ENCODE data around the gene JPH4. TPM values are rescaled to one million over a fixed set of nuclear protein-coding genes. Genes with fewer than 3 reads are reported as not detected.

JPH4 gene
- total RNA-seq, 4 donors from 2014 or later = 0.09 TPM; not detected in 3

- DNase-seq (no peak), ATAC-seq (no peak)
- Histone ChIP-seq H3K4me1 (peaks cover 0 to 7% of the 10 kb centered on the region in 2 donors), H3K36me3 (no peaks in the 10 kb centered on the region), H3K27me3 (no peaks in the 10 kb centered on the region), H3K4me3 (no peak overlapping the region), H3K9me3 (no peaks in the 10 kb centered on the region), H3K27ac (no peak overlapping the region)
- in situ Hi-C loops (cut with MboI; ENCODE audit: low sequenced_read_pairs in 4 of 4) = loop anchor here in 3 of 4 donors (10.0 to 25.0 kb wide), 3 partner anchors 227 to 977 kb away; partner anchors contain the start of genes ABHD4 (in 1 of the 3), DAD1 (in 1 of the 3) and PABPN1 (in 1 of the 3)
- TF ChIP-seq POLR2A (IDR thresholded peaks at IDR 0.05) (no peak), CTCF (IDR thresholded peaks at IDR 0.05 in 4 of 5, conservative IDR thresholded peaks at IDR 0.05 in 1 of 5) (no peak)
- intact Hi-C loops (cut with DNase I; ENCODE audit: low total_unique reads) = no loop called here
Observed at GRCh38 chr14:23564181-23564812, 14.3 kb downstream of the JPH4 start.

GRCh38 chr14:23563473-23564180 is 15.0 kb downstream of the JPH4 start:
- Histone ChIP-seq H3K4me1 (peaks cover 0 to 7% of the 10 kb centered on the region in 2 donors), H3K9me3 (no peaks in the 10 kb centered on the region), H3K27ac (no peak overlapping the region), H3K36me3 (no peaks in the 10 kb centered on the region), H3K27me3 (no peaks in the 10 kb centered on the region), H3K4me3 (no peak overlapping the region)
- in situ Hi-C loops (cut with MboI; ENCODE audit: low sequenced_read_pairs in 4 of 4) (loop anchor here in 3 of 4 donors (10.0 to 25.0 kb wide), 3 partner anchors 226 to 976 kb away; partner anchors contain the start of genes ABHD4 (in 1 of the 3), DAD1 (in 1 of the 3) and PABPN1 (in 1 of the 3)), intact Hi-C loops (cut with DNase I; ENCODE audit: low total_unique reads) (no loop called here)
- ATAC-seq (no peak), DNase-seq (no peak)
- TF ChIP-seq POLR2A (IDR thresholded peaks at IDR 0.05) (no peak), CTCF (IDR thresholded peaks at IDR 0.05 in 4 of 5, conservative IDR thresholded peaks at IDR 0.05 in 1 of 5) (no peak)

GRCh38 chr14:23562822-23563472 is 15.6 kb downstream of the JPH4 start:
- in situ Hi-C loops (cut with MboI; ENCODE audit: low sequenced_read_pairs in 4 of 4) (loop anchor here in 3 of 4 donors (10.0 to 25.0 kb wide), 3 partner anchors 226 to 976 kb away; partner anchors contain the start of genes ABHD4 (in 1 of the 3), DAD1 (in 1 of the 3) and PABPN1 (in 1 of the 3)), intact Hi-C loops (cut with DNase I; ENCODE audit: low total_unique reads) (loop anchor here (1.0 kb wide), 1 partner anchor 85 kb away; no protein-coding TSS in a partner anchor)
- TF ChIP-seq CTCF (IDR thresholded peaks at IDR 0.05 in 4 of 5, conservative IDR thresholded peaks at IDR 0.05 in 1 of 5) (peak; percentile 82 to 92 (median 84)), POLR2A (IDR thresholded peaks at IDR 0.05) (no peak)
- H3K27me3 ChIP-seq = no peaks in the 10 kb centered on the region
- H3K9me3 ChIP-seq = no peaks in the 10 kb centered on the region
- H3K27ac ChIP-seq = no peak overlapping the region
- H3K4me1 ChIP-seq = peaks cover 3 to 7% of the 10 kb centered on the region in 2 donors
- H3K4me3 ChIP-seq = no peak overlapping the region
- DNase-seq (no peak), ATAC-seq (peak in 1 of 2 donors; percentile 37)
- H3K36me3 ChIP-seq = no peaks in the 10 kb centered on the region

- no peak overlapping the region for H3K4me3 ChIP-seq
- no peak for TF ChIP-seq CTCF (IDR thresholded peaks at IDR 0.05 in 4 of 5, conservative IDR thresholded peaks at IDR 0.05 in 1 of 5)
- no peaks in the 10 kb centered on the region for H3K27me3 ChIP-seq
- intact Hi-C loops (cut with DNase I; ENCODE audit: low total_unique reads) = loop anchor here (1.0 kb wide), 1 partner anchor 84 kb away; no protein-coding TSS in a partner anchor
- DNase-seq (peak in 1 of 2 donors; percentile 52), ATAC-seq (peak in 1 of 2 donors; percentile 37)
- H3K9me3 ChIP-seq = no peaks in the 10 kb centered on the region
- H3K27ac ChIP-seq = no peak overlapping the region
- in situ Hi-C loops (cut with MboI; ENCODE audit: low sequenced_read_pairs in 4 of 4) = loop anchor here in 3 of 4 donors (10.0 to 25.0 kb wide), 3 partner anchors 225 to 975 kb away; partner anchors contain the start of genes ABHD4 (in 1 of the 3), DAD1 (in 1 of the 3) and PABPN1 (in 1 of the 3)
- H3K4me1 ChIP-seq = peaks cover 11 to 13% of the 10 kb centered on the region in 2 donors
- H3K36me3 ChIP-seq = no peaks in the 10 kb centered on the region
Observed at GRCh38 chr14:23561873-23562821, 16.4 kb downstream of the JPH4 start.

Measured in gastrocnemius medialis (tissue), 4 donors.